Ascending aorta (tissue), 2 donors: ENCODE data around the gene NKX1-1. TPM values are rescaled to one million over a fixed set of nuclear protein-coding genes. Genes with fewer than 3 reads are reported as not detected.

Source experiments
- DNase-seq, 2 donors: peaks; one replicate each; pipeline ENCODE4 v3.0.0-alpha.2; 2019; ENCODE audit warnings: low spot score in 2 of 2
- H3K27ac ChIP-seq, 2 donors: fragments of 200-600 bp; sonication (generic); one replicate each; pipeline ENCODE4 v1.5.1; 2016 to 2017; ENCODE audit warnings: mild to moderate bottlenecking in 1 of 2
- H3K27me3 ChIP-seq: fragments of 200-600 bp; sonication (generic); one replicate; pipeline ENCODE4 v1.5.1; 2017
- H3K36me3 ChIP-seq, 2 donors: fragments of 200-600 bp; sonication (generic); one replicate each; pipeline ENCODE4 v1.5.1; 2016
- H3K4me1 ChIP-seq, 2 donors: fragments of 200-600 bp; sonication (generic); one replicate each; pipeline ENCODE4 v1.5.1; 2016 to 2017; ENCODE audit warnings: mild to moderate bottlenecking in 1 of 2
- H3K4me3 ChIP-seq, 2 donors: fragments of 200-600 bp; sonication (generic); one replicate each; pipeline ENCODE4 v1.5.1; 2016 to 2017; ENCODE audit warnings: mild to moderate bottlenecking in 1 of 2
- H3K9me3 ChIP-seq, 2 donors: fragments of 200-600 bp; sonication (generic); one replicate each; pipeline ENCODE4 v1.5.1; 2016
- intact Hi-C: fragments of 100-400 bp; cut with DNase I; formaldehyde crosslinking; loops from one replicate; pipeline ENCODE4 v1.15.1; 2023
- total RNA-seq: library from RNA; depleted of rRNA; stranded (reverse); fragments of >200 nt; gene quantifications from one replicate; pipeline ENCODE4 v1.1.0, GENCODE V29; 2016
- TF ChIP-seq, protein P1 (sequence below), 3 experiments: fragments of 200-600 bp in 2 of 3; fragments of 450-650 bp in 1 of 3; sonication (generic) in 2 of 3; IDR thresholded peaks; one replicate each; pipeline ENCODE4 v1.5.1; 2016 to 2019; ENCODE audit warnings: antibody characterized with exemption in 3 of 3, mild to moderate bottlenecking in 1 of 3, moderate library complexity in 1 of 3

NKX1-1 gene
- total RNA-seq, 1 donor from 2014 or later = not detected

DNA sequence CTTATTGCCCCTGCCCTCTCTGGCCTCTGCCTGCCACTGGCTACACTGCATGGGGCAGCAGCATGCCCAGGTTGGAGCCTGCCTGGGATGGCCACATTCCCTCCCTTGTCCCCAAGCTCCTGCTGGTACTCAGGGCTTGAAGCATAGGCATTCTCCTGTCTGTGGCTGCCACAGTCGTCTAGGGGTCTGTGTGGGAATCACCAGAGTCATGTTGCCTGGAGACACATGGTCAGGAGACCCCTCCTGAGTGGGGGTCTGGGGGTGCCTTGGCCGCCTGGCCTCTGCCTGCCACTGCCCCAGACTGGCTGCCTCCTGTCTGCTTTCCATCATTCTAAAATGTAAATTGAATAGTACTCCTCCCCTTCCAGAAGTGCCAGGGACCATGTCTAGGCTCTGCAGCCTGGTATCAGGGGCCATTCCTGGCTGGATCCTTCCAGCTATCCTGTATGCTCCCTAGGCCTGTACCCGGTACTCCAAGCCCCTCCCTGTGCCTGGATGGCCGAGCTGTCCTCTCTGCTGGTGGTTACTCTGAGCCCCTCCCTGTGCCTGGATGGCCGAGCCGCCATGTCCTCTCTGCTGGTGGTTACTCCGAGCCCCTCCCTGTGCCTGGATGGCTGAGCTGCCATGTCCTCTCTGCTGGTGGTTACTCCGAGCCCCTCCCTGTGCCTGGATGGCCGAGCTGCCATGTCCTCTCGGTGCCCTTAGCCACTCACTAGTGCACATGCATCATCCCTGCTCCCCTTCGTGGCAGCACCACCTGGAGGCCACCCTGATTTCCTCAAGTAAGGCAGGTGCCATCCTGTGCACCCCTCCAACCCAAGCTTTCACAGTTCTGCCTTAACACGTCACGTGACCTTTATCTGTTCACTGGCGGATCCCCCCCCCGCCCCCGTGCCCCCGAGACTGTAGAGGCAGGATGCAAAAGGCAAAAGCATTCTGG is 5.5 kb upstream of the NKX1-1 start:
- Histone ChIP-seq H3K4me1 (no peaks in the 10 kb centered on the region), H3K4me3 (no peak overlapping the region), H3K9me3 (no peaks in the 10 kb centered on the region), H3K27me3 (peaks cover 19% of the 10 kb centered on the region), H3K36me3 (no peaks in the 10 kb centered on the region), H3K27ac (no peak overlapping the region)
- intact Hi-C loops = no loop called here
- TF ChIP-seq, protein P1, sequence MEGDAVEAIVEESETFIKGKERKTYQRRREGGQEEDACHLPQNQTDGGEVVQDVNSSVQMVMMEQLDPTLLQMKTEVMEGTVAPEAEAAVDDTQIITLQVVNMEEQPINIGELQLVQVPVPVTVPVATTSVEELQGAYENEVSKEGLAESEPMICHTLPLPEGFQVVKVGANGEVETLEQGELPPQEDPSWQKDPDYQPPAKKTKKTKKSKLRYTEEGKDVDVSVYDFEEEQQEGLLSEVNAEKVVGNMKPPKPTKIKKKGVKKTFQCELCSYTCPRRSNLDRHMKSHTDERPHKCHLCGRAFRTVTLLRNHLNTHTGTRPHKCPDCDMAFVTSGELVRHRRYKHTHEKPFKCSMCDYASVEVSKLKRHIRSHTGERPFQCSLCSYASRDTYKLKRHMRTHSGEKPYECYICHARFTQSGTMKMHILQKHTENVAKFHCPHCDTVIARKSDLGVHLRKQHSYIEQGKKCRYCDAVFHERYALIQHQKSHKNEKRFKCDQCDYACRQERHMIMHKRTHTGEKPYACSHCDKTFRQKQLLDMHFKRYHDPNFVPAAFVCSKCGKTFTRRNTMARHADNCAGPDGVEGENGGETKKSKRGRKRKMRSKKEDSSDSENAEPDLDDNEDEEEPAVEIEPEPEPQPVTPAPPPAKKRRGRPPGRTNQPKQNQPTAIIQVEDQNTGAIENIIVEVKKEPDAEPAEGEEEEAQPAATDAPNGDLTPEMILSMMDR (IDR thresholded peaks at IDR 0.05) = no peak
- DNase-seq = no peak

DNA sequence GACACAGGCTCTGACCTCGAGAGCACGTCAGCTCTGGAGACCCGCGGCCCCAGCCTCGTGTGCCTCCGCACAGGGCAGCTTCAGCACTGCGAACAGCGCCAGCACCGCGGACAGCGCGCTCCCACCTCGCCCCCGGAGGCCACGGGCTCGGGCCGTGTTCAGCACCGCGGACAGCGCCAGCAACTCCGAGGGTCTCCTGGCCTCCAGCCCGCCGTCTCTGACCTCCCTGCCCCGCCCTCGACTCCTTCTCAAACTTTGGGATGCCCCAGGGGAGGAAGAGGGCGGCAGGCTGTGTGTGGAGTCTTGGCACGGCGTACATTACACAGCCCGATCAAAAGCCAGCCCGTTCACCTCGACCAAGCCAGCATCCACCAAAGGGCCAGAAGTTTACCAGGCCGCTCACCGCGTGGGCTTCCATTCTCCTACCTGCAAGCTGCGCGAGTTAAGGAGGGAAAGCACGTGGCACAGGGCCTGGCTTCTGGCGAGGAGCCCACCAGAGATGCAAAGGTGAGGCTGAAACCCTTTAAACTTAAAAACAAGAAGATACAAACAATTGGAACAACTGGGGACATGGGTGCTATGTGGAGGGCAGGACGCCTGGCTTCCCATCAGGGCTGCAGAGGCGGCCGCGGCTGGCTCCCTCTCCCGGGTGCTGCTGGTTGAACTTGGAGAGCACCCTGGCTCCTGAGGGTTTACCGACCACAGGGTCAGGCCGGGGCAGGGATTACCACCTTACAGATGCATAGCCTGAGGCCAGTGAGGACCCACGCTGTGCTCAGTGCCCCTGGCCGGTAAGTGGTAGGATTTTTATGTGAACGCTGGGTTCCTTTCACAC is 4.5 kb upstream of the NKX1-1 start:
- Histone ChIP-seq H3K4me1 (no peaks in the 10 kb centered on the region), H3K27ac (no peak overlapping the region), H3K36me3 (no peaks in the 10 kb centered on the region), H3K9me3 (no peaks in the 10 kb centered on the region), H3K4me3 (no peak overlapping the region), H3K27me3 (peaks cover 29% of the 10 kb centered on the region)
- intact Hi-C loops = no loop called here
- no peak for DNase-seq
- TF ChIP-seq, protein P1 (IDR thresholded peaks at IDR 0.05) = no peak

DNA sequence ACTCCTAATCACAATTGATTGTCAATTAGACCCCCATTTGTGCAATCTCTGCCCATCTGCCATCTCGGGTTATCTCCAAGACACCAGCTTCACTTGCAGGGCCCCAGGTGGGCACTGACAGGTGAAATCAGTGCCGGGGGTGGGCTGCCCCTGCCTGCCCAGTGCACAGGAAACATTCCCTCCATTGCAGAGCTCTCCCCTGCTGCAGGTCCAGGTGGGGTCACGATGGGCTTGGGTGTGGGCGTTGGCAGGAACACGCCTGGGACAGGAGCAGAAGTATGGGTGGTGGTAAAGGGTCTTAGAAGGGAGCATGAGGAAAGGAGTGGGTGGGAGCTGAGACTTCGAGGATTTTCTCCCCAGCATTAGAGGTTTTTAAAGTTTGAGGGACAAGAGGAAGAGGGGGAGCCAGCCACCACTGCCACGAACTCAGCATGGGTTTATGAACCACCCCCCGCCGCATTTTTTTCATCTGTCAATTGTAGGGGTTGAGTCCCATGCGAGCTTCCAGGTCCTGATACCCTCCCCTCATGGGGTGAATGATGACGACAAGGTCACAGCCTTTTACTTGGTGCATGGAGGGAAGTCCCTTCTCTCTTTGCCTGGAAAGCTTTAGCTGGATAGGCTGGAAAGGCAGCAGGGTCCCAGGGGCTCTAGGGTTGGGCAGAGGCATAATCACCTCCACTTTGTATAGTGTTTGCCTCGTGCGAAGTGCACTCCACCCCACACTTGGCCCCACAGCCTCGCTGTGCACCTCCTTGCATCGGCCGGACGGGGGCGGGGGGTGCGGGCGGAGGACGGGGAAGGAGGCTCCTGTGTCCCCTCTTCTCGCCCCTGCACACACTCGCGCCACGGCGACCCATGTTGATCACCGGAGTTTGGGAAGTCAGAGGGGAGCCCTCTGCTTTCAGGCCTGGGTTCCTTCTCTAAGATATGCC is 3.5 kb upstream of the NKX1-1 start:
- H3K4me1 ChIP-seq = no peaks in the 10 kb centered on the region
- H3K4me3 ChIP-seq = no peak overlapping the region
- H3K27me3 ChIP-seq = peaks cover 36% of the 10 kb centered on the region
- no peaks in the 10 kb centered on the region for H3K9me3 ChIP-seq
- TF ChIP-seq, protein P1 (IDR thresholded peaks at IDR 0.05) = no peak
- H3K27ac ChIP-seq = no peak overlapping the region
- intact Hi-C loops = no loop called here
- H3K36me3 ChIP-seq = no peaks in the 10 kb centered on the region
- no peak for DNase-seq

DNA sequence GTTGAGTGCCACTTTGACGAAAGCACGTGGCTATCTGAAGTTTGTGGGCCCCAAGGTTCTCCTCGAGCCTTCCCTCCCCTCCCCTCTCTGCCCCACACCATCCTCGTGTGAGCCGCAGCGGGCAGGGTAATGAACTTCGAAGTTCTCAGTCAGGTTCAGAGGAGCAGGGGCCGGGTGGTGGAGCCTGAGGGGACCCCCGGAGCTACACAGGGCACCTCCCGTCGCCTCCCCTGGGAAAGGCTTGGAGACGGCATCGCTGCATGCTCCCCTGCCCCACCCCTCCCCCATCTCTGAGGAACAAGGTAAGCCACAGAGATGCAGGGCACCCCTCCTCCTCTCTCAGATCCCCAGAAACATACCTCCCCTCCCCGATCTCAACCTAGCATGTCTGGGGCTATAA is 2.8 kb upstream of the NKX1-1 start:
- H3K27me3 ChIP-seq = peaks cover 42% of the 10 kb centered on the region
- H3K9me3 ChIP-seq = no peaks in the 10 kb centered on the region
- no peak overlapping the region for H3K27ac ChIP-seq
- TF ChIP-seq, protein P1 (IDR thresholded peaks at IDR 0.05) = no peak
- DNase-seq = no peak
- no peak overlapping the region for H3K4me3 ChIP-seq
- no peaks in the 10 kb centered on the region for H3K4me1 ChIP-seq
- intact Hi-C loops = no loop called here
- H3K36me3 ChIP-seq = no peaks in the 10 kb centered on the region

DNA sequence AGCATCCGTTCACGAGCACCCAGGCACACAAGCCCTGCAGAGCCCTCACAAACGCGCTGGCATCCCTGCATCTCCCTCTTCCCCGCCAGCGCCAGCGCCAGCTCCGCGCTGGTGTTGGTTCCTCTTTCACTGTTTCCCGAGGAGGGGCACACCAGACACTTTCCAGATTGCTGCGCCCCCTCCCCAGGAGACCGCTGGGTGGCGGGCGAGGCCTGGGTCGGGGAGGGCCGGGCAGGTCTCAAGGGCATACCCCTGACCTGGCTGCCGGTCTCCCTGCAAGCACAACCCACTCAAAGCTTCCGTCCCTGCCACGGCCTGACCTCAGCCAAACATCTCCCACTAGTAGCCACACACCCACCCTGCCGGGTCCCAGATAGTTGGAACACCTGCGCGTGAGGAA is 2.2 kb upstream of the NKX1-1 start:
- Histone ChIP-seq H3K27ac (no peak overlapping the region), H3K4me3 (no peak overlapping the region), H3K36me3 (no peaks in the 10 kb centered on the region), H3K9me3 (no peaks in the 10 kb centered on the region), H3K4me1 (peaks cover 0 to 2% of the 10 kb centered on the region in 2 donors), H3K27me3 (peaks cover 47% of the 10 kb centered on the region)
- TF ChIP-seq, protein P1 (IDR thresholded peaks at IDR 0.05) = no peak
- DNase-seq = no peak
- intact Hi-C loops = no loop called here
